Pancreas (tissue), 10 donors: Measurements from ENCODE around the gene USF3. TPM values are rescaled to one million over a fixed set of nuclear protein-coding genes. Genes with fewer than 3 reads are reported as not detected.

ENCODE experiments used
- ATAC-seq, 4 donors: fragments of 200-7000 bp; cut with Tn5 transposase; one replicate each; pipeline versions ENCODE4 v1.8.0 to v1.9.1; 2020; ENCODE audit warnings: mild to moderate bottlenecking in 4 of 4, moderate library complexity in 4 of 4
- DNase-seq, 6 donors: peaks; one replicate each; pipeline ENCODE4 v3.0.0-alpha.2; 2020
- FAIRE-seq: peaks from 2 replicates; lab custom pipeline; 2012; peaks lifted over from hg19 to GRCh38; lab: Jason Lieb, UNC
- H3K27ac ChIP-seq, 4 donors: fragments of 200-600 bp; sonication (generic); 1 replicate in 3 of 4; 2 replicates in 1 of 4; pipeline versions ENCODE4 v1.5.0 to v1.8.0; 2020
- H3K27me3 ChIP-seq, 4 donors: fragments of 200-600 bp; one replicate each; pipeline ENCODE4 v1.8.0; 2021
- H3K36me3 ChIP-seq, 3 donors: fragments of 200-600 bp; sonication (generic) in 1 of 3; one replicate each; pipeline versions ENCODE4 v1.5.0 to v1.8.0; 2020 to 2021
- H3K4me1 ChIP-seq, 3 donors: fragments of 200-600 bp; one replicate each; pipeline ENCODE4 v1.8.0; 2021
- H3K4me3 ChIP-seq, 4 donors: fragments of 200-600 bp; sonication (generic) in 2 of 4; one replicate each; pipeline versions ENCODE4 v1.5.0 to v1.8.0; 2020 to 2021
- H3K9me3 ChIP-seq, 4 donors: fragments of 200-600 bp; one replicate each; pipeline ENCODE4 v1.8.0; 2021
- WGBS, 2 donors: extraction: QIAGEN DNeasy Blood & Tissue Kit; methylation state at CpG; one replicate each; pipeline ENCODE4 v1.1.7; 2013; 5-methylcytosine and 5-hydroxymethylcytosine counted together
- intact Hi-C, 3 donors: fragments of 100-400 bp; cut with DNase I; formaldehyde crosslinking; loops; one replicate each; pipeline versions ENCODE4 v1.11.1 to v1.14.2; 2022
- polyA plus RNA-seq, 2 donors: library from polyadenylated mRNA; stranded (reverse); fragments of 200-250 nt; gene quantifications; one replicate each; pipeline ENCODE4 v1.2.3, GENCODE V29; 2013
- total RNA-seq, 6 donors: library from RNA; stranded (reverse); fragmentation: NEBNext Ultra II Directional in 4 of 6; extraction: Animal tissue kit (Norgen Biotek cat#: 25700) in 4 of 6; gene quantifications; one replicate each; pipeline versions ENCODE4 v1.2.1 to v1.2.4, GENCODE V29; 2021 to 2023
- TF ChIP-seq, protein P1 (sequence below), 4 donors: fragments of 200-600 bp; sonication (generic) in 3 of 4; IDR thresholded peaks; one replicate each; pipeline versions ENCODE4 v1.5.0 to v1.8.0; 2021; ENCODE audit warnings: antibody characterized with exemption in 4 of 4
- donor health status: healthy with polysubstance abuse.
- donor health status: DM: no; HTN: no; CAD: no; lungs with moderate emphysema.
- donor health status: DM: no; HTN: no; CAD: no.
- donor health status: control.
- donor health status: control.
- donor health status: Bipolar disorder and iron deficiency.
- donor health status: DM: yes; HTN: yes; CAD: no.
- donor health status: DM: no; HTN: no; CAD: no.
- donor health status: DM: no; HTN: no; CAD: no.
- donor health status: DM: yes; HTN: yes; CAD: no.

The USF3 gene
- total and polyA plus RNA-seq, 8 donors: 2.9 to 12.3 (median 9.0) TPM

DNA sequence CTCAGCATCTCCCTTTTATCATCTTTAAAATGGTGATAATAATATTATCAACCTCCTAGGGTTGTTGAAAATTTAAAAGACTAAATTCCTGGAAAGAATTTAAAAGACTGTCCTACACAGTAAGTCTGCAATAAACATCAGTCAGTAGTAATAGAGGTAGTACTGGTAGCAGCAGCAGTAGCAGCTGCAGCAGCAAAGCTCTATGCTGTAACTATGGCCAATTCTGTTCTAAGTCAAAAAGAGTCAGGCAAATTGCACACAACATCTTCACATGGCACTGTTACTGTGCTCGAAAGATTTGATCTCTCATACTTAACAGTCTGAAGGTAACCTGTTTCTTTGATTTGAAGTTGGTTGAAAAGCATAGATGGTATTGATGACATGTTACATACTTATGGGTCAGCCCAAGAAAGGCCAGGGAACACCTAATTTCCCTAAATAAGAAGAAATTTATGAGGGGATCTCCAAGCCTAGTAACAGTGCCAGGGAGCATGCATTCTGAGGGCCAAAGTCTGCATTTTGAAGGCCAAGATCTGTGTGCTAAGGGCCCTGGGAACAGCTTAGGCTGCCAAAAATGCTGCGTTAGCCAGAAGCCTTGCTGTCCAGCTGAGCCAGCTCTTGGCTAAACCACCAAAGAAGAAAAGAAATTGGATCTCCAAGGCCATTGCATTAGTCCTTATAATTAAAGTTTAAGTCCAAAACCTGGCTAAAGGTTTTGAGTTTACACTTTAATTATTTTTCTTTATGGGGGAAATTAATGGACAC lies 95.8 kb downstream of the USF3 start:
- H3K4me3 ChIP-seq: no peak overlapping the region
- no peak for FAIRE-seq
- intact Hi-C loops: no loop called here
- H3K9me3 ChIP-seq: no peaks in the 10 kb centered on the region
- 49 to 55% methylated on average over 2 of the region's 2 CpGs for WGBS, 2 donors
- ATAC-seq: peak; percentile 43 to 86 (median 70)
- TF ChIP-seq, protein P1, sequence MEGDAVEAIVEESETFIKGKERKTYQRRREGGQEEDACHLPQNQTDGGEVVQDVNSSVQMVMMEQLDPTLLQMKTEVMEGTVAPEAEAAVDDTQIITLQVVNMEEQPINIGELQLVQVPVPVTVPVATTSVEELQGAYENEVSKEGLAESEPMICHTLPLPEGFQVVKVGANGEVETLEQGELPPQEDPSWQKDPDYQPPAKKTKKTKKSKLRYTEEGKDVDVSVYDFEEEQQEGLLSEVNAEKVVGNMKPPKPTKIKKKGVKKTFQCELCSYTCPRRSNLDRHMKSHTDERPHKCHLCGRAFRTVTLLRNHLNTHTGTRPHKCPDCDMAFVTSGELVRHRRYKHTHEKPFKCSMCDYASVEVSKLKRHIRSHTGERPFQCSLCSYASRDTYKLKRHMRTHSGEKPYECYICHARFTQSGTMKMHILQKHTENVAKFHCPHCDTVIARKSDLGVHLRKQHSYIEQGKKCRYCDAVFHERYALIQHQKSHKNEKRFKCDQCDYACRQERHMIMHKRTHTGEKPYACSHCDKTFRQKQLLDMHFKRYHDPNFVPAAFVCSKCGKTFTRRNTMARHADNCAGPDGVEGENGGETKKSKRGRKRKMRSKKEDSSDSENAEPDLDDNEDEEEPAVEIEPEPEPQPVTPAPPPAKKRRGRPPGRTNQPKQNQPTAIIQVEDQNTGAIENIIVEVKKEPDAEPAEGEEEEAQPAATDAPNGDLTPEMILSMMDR (IDR thresholded peaks at IDR 0.05): no peak
- peak in 2 of 6 donors; percentile 11 to 18 for DNase-seq
- H3K27ac ChIP-seq: no peak overlapping the region
- H3K36me3 ChIP-seq: no peaks in the 10 kb centered on the region
- no peaks in the 10 kb centered on the region for H3K27me3 ChIP-seq
- peaks cover 0 to 7% (median 0%) of the 10 kb centered on the region in 3 donors for H3K4me1 ChIP-seq

Other genes with a start within 250 kb of the USF3 start
- gene SPICE1, start 181.5 kb downstream of the USF3 start, total RNA-seq: 10 to 100 TPM in 4 of 6 donors, 1 to 10 TPM in 2; 5.7 to 13.7 (median 10.1) TPM
- gene SPICE1, start 181.5 kb downstream of the USF3 start, polyA plus RNA-seq: 1 to 10 TPM; 3.0 to 3.6 TPM
- gene SIDT1, start 164.1 kb downstream of the USF3 start, total RNA-seq: 1 to 10 TPM in 3 of 6 donors, under 1 TPM in 3; 0.28 to 2.6 (median 1.0) TPM
- 1 to 10 TPM in 1 of 2 donors, under 1 TPM in 1; 0.42 to 2.0 TPM for gene SIDT1, start 164.1 kb downstream of the USF3 start, polyA plus RNA-seq
- gene NAA50, start 49.6 kb upstream of the USF3 start, total RNA-seq: 10 to 100 TPM; 26.4 to 46.2 (median 40.5) TPM
- 10 to 100 TPM in 1 of 2 donors, 1 to 10 TPM in 1; 8.4 to 19.8 TPM for gene NAA50, start 49.6 kb upstream of the USF3 start, polyA plus RNA-seq
- gene ATP6V1A, start 50.4 kb upstream of the USF3 start, total RNA-seq: 10 to 100 TPM; 20.3 to 44.7 (median 34.2) TPM
- 10 to 100 TPM in 1 of 2 donors, 1 to 10 TPM in 1; 5.9 to 14.7 TPM for gene ATP6V1A, start 50.4 kb upstream of the USF3 start, polyA plus RNA-seq
- 10 to 100 TPM in 1 of 6 donors, 1 to 10 TPM in 5; 6.2 to 16.8 (median 8.6) TPM for gene GRAMD1C, start 142.1 kb upstream of the USF3 start, total RNA-seq
- gene GRAMD1C, start 142.1 kb upstream of the USF3 start, polyA plus RNA-seq: 10 to 100 TPM; 16.0 to 21.7 TPM